Memory B cell (primary cell): Measurements from ENCODE around the gene PNPLA2.

Source experiments
- ATAC-seq: fragments of 150-1000 bp; cut with Tn5 transposase; 2 replicates; pipeline ENCODE4 v1.10.0; 2021; ENCODE audit warnings: low read depth, mild to moderate bottlenecking, moderate library complexity
- DNase-seq, 2 donors: peaks; one replicate each; pipeline ENCODE4 v3.0.0; 2022; ENCODE audit warnings: low spot score in 2 of 2
- H3K27ac Mint-ChIP-seq: one replicate; pipeline ENCODE4 v1.8.0; 2022; ENCODE audit warnings: mild to moderate bottlenecking, moderate library complexity, mixed read lengths
- H3K27me3 Mint-ChIP-seq: one replicate; pipeline ENCODE4 v1.8.0; 2022; ENCODE audit warnings: mixed read lengths
- H3K36me3 Mint-ChIP-seq: one replicate; pipeline ENCODE4 v1.8.0; 2022; ENCODE audit warnings: mild to moderate bottlenecking, mixed read lengths
- H3K4me1 Mint-ChIP-seq: one replicate; pipeline ENCODE4 v1.8.0; 2022; ENCODE audit warnings: mixed read lengths
- H3K4me3 Mint-ChIP-seq: one replicate; pipeline ENCODE4 v1.8.0; 2022; ENCODE audit warnings: mild to moderate bottlenecking, moderate library complexity, mixed read lengths
- H3K9me3 Mint-ChIP-seq: one replicate; pipeline ENCODE4 v1.8.0; 2022; ENCODE audit warnings: mixed read lengths

Gene PNPLA2

GRCh38 chr11:871472-871871 lies 52.8 kb downstream of the PNPLA2 start:
- DNase-seq (no peak), ATAC-seq (no peak)
- H3K36me3 Mint-ChIP-seq: peaks cover 12% of the 10 kb centered on the region
- H3K4me3 Mint-ChIP-seq: no peak overlapping the region
- no peaks in the 10 kb centered on the region for H3K27me3 Mint-ChIP-seq
- H3K4me1 Mint-ChIP-seq: no peaks in the 10 kb centered on the region
- H3K27ac Mint-ChIP-seq: no peak overlapping the region
- no peaks in the 10 kb centered on the region for H3K9me3 Mint-ChIP-seq

- DNase-seq: no peak
- no peaks in the 10 kb centered on the region for H3K4me1 Mint-ChIP-seq
- no peak overlapping the region for H3K4me3 Mint-ChIP-seq
- H3K9me3 Mint-ChIP-seq: no peaks in the 10 kb centered on the region
- H3K27ac Mint-ChIP-seq: no peak overlapping the region
- no peak for ATAC-seq
- H3K36me3 Mint-ChIP-seq: peaks cover 17% of the 10 kb centered on the region
- no peaks in the 10 kb centered on the region for H3K27me3 Mint-ChIP-seq
Observed at GRCh38 chr11:872799-873198, 54.1 kb downstream of the PNPLA2 start.

GRCh38 chr11:873706-874105 lies 55.0 kb downstream of the PNPLA2 start:
- H3K27ac Mint-ChIP-seq: no peak overlapping the region
- no peak for ATAC-seq
- no peak overlapping the region for H3K4me3 Mint-ChIP-seq
- DNase-seq: no peak
- H3K27me3 Mint-ChIP-seq: no peaks in the 10 kb centered on the region
- no peaks in the 10 kb centered on the region for H3K4me1 Mint-ChIP-seq
- H3K9me3 Mint-ChIP-seq: no peaks in the 10 kb centered on the region
- H3K36me3 Mint-ChIP-seq: peaks cover 18% of the 10 kb centered on the region
